Progenitor cell of endocrine pancreas (in vitro differentiated cells): Measurements from ENCODE around the gene GNG12. TPM values are rescaled to one million over a fixed set of nuclear protein-coding genes. Genes with fewer than 3 reads are reported as not detected.

Experiments
- DNase-seq: peaks from one replicate; pipeline ENCODE4 v3.0.0; 2021; ENCODE audit warnings: low spot score; ENCODE audit not compliant: unreplicated experiment
- H3K27ac Mint-ChIP-seq: 2 replicates; pipeline ENCODE4 v1.8.0; 2021; ENCODE audit warnings: mild to moderate bottlenecking, moderate library complexity, mixed read lengths
- H3K27me3 Mint-ChIP-seq: 2 replicates; pipeline ENCODE4 v1.8.0; 2021; ENCODE audit warnings: mixed read lengths
- H3K36me3 Mint-ChIP-seq: 2 replicates; pipeline ENCODE4 v1.8.0; 2022; ENCODE audit warnings: mixed read lengths; ENCODE audit not compliant: insufficient read depth
- H3K4me1 Mint-ChIP-seq: 2 replicates; pipeline ENCODE4 v1.8.0; 2021; ENCODE audit warnings: low read depth, mixed read lengths
- H3K4me3 Mint-ChIP-seq: 2 replicates; pipeline ENCODE4 v1.8.0; 2021; ENCODE audit warnings: low read depth, mild to moderate bottlenecking, moderate library complexity, mixed read lengths
- H3K9me3 Mint-ChIP-seq: 2 replicates; pipeline ENCODE4 v1.8.0; 2021; ENCODE audit warnings: low read depth, mixed read lengths
- CTCF ChIP-seq: fragments of 200-600 bp; sonication (generic); IDR thresholded peaks from one replicate; pipeline ENCODE4 v1.5.0; 2021; ENCODE audit warnings: antibody characterized with exemption, mild to moderate bottlenecking; ENCODE audit not compliant: unreplicated experiment
- total RNA-seq: library from RNA; stranded (reverse); gene quantifications from 2 replicates; pipeline ENCODE4 v1.2.1, GENCODE V29; 2021

GNG12 gene
- total RNA-seq, 1 donor from 2014 or later, result 8.9 TPM

GRCh38 chr1:67793562-67793961 is 39.7 kb downstream of the GNG12 start:
- Mint-ChIP-seq H3K27ac (peak overlapping the region; percentile 37), H3K36me3 (no peaks in the 10 kb centered on the region), H3K4me3 (no peak overlapping the region), H3K9me3 (peaks cover 8% of the 10 kb centered on the region), H3K27me3 (peaks cover 3% of the 10 kb centered on the region), H3K4me1 (peaks cover 17% of the 10 kb centered on the region)
- TF ChIP-seq CTCF, result no peak
- DNase-seq, result no peak

GRCh38 chr1:67792741-67793458 is 40.4 kb downstream of the GNG12 start:
- no peak for DNase-seq
- H3K9me3 Mint-ChIP-seq, result peaks cover 8% of the 10 kb centered on the region
- H3K4me3 Mint-ChIP-seq, result no peak overlapping the region
- H3K27me3 Mint-ChIP-seq, result peaks cover 3% of the 10 kb centered on the region
- peaks cover 17% of the 10 kb centered on the region for H3K4me1 Mint-ChIP-seq
- H3K27ac Mint-ChIP-seq, result no peak overlapping the region
- no peak for TF ChIP-seq CTCF
- H3K36me3 Mint-ChIP-seq, result no peaks in the 10 kb centered on the region

DNA sequence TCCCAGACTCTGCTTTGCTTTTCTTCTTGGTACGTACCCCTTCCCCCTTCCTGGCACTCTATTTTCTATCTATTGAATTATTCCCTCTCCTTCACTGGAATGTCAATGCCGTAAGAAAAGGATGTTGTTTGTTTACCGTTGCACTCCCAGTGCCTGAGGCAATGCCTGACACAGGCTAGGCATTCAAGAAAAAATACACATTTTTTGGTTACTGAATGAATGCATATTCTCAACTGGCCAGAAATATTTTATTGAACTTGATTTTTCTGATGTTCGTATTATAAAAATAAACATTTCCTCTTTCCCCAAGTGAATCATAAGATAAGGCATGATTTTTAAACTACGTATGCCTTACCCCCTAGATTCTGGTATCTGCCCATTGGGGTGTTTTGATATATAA is 41.2 kb downstream of the GNG12 start:
- no peaks in the 10 kb centered on the region for H3K9me3 Mint-ChIP-seq
- H3K4me3 Mint-ChIP-seq, result no peak overlapping the region
- DNase-seq, result no peak
- H3K4me1 Mint-ChIP-seq, result peaks cover 17% of the 10 kb centered on the region
- H3K36me3 Mint-ChIP-seq, result no peaks in the 10 kb centered on the region
- no peak for TF ChIP-seq CTCF
- H3K27me3 Mint-ChIP-seq, result peaks cover 3% of the 10 kb centered on the region
- no peak overlapping the region for H3K27ac Mint-ChIP-seq

GRCh38 chr1:67791686-67792085 is 41.6 kb downstream of the GNG12 start:
- Mint-ChIP-seq H3K9me3 (no peaks in the 10 kb centered on the region), H3K4me3 (no peak overlapping the region), H3K27ac (no peak overlapping the region), H3K27me3 (peaks cover 3% of the 10 kb centered on the region), H3K36me3 (no peaks in the 10 kb centered on the region), H3K4me1 (peaks cover 17% of the 10 kb centered on the region)
- DNase-seq, result no peak
- TF ChIP-seq CTCF, result no peak

GRCh38 chr1:67791261-67791660 is 42.0 kb downstream of the GNG12 start:
- Mint-ChIP-seq H3K36me3 (no peaks in the 10 kb centered on the region), H3K4me3 (no peak overlapping the region), H3K27me3 (peaks cover 3% of the 10 kb centered on the region), H3K4me1 (peaks cover 17% of the 10 kb centered on the region), H3K27ac (no peak overlapping the region), H3K9me3 (no peaks in the 10 kb centered on the region)
- no peak for TF ChIP-seq CTCF
- no peak for DNase-seq
